ENCODE measurements around the gene CXCL5. TPM values are rescaled to one million over a fixed set of nuclear protein-coding genes. Genes with fewer than 3 reads are reported as not detected.

CXCL5 gene
- total RNA-seq, 1 experiment from 2014 or later, result 0.10 TPM

- no peaks in the 10 kb centered on the region for H3K4me1 ChIP-seq (ENCODE audit: control insufficient read depth, insufficient read depth, low read length)
- POLR2A ChIA-PET, result no interaction called here
- in situ Hi-C loops (cut with HindIII; ENCODE audit: low pct_unique_long_range_greater_than_20kb, low sequenced_read_pairs) (no loop called here), intact Hi-C loops (cut with micrococcal nuclease; ENCODE audit: unreplicated experiment) (no loop called here)
- H3K27me3 ChIP-seq (ENCODE audit: control insufficient read depth, insufficient read depth, low read length), result peaks cover 4% of the 10 kb centered on the region; the same call in 1 of the 2 replicates
- no TSS peak for BruUV-seq (replicated peaks)
- DNase-seq (ENCODE audit: low read depth, low spot score) (no peak), ATAC-seq (no peak)
- TF ChIP-seq CTCF (IDR thresholded peaks at IDR 0.05), result no peak
- TF ChIP-seq POLR2AphosphoS5 (IDR thresholded peaks at IDR 0.05; ENCODE audit: low read depth, low read length), result no peak
- TF ChIP-seq SIN3A (IDR thresholded peaks at IDR 0.05; ENCODE audit: borderline replicate concordance, insufficient read depth, low read depth, low read length), result no peak
- no peak for TF ChIP-seq TCF7L2 (IDR thresholded peaks at IDR 0.05; ENCODE audit: low read depth, low read length)
- TF ChIP-seq REST (IDR thresholded peaks at IDR 0.05; ENCODE audit: insufficient read depth in 1 of 2, low read depth in 2 of 2, low read length in 1 of 2), result no peak
- no peaks in the 10 kb centered on the region for H3K9me3 ChIP-seq (ENCODE audit: control insufficient read depth, insufficient read depth, low read depth, low read length)
- H3K36me3 ChIP-seq (ENCODE audit: control insufficient read depth, insufficient read depth, low read length), result no peaks in the 10 kb centered on the region
- CTCF ChIA-PET, result no interaction called here
- no peak overlapping the region for H3K27ac ChIP-seq (ENCODE audit: low read length)
- H3K4me3 ChIP-seq (ENCODE audit: low read depth in 2 of 2, low read length in 2 of 2), result no peak overlapping the region
Measured at GRCh38 chr4:74044677-74045076, 46.2 kb upstream of the CXCL5 start.

DNA sequence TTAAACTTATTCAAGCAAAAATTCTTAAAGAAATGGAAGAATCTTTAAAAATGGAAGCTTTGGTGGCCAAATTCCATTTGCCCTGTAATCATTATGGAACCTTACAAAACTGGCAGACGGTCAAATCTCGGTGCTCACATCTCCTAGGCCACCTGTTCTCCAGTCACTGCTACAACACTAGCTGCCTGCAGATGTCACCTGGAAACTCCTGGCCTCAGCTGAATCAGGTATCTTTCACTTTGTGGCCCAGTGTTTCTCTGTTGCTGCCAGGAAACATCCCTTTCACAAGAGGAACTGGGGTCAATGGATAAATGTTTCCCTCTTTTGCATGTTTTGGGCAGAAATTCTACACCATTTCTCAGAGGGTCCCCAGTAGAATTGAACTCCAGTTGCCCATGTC lies 44.2 kb upstream of the CXCL5 start:
- intact Hi-C loops (cut with micrococcal nuclease; ENCODE audit: unreplicated experiment), result no loop called here
- no peak for DNase-seq (ENCODE audit: low read depth, low spot score)

More for the DNA sequence above, 44.2 kb upstream of the CXCL5 start:
- in situ Hi-C loops (cut with HindIII; ENCODE audit: low pct_unique_long_range_greater_than_20kb, low sequenced_read_pairs), result no loop called here
- Histone ChIP-seq H3K27ac (ENCODE audit: low read length) (no peak overlapping the region), H3K4me3 (ENCODE audit: low read depth in 2 of 2, low read length in 2 of 2) (no peak overlapping the region), H3K36me3 (ENCODE audit: control insufficient read depth, insufficient read depth, low read length) (no peaks in the 10 kb centered on the region), H3K27me3 (ENCODE audit: control insufficient read depth, insufficient read depth, low read length) (peaks cover 4% of the 10 kb centered on the region; the same call in 1 of the 2 replicates), H3K9me3 (ENCODE audit: control insufficient read depth, insufficient read depth, low read depth, low read length) (no peaks in the 10 kb centered on the region), H3K4me1 (ENCODE audit: control insufficient read depth, insufficient read depth, low read length) (no peaks in the 10 kb centered on the region)
- no peak for ATAC-seq
- TF ChIP-seq SIN3A (IDR thresholded peaks at IDR 0.05; ENCODE audit: borderline replicate concordance, insufficient read depth, low read depth, low read length), result no peak
- TF ChIP-seq TCF7L2 (IDR thresholded peaks at IDR 0.05; ENCODE audit: low read depth, low read length), result no peak
- TF ChIP-seq POLR2AphosphoS5 (IDR thresholded peaks at IDR 0.05; ENCODE audit: low read depth, low read length), result no peak
- TF ChIP-seq REST (IDR thresholded peaks at IDR 0.05; ENCODE audit: insufficient read depth in 1 of 2, low read depth in 2 of 2, low read length in 1 of 2), result no peak
- no peak for TF ChIP-seq CTCF (IDR thresholded peaks at IDR 0.05)
- BruUV-seq (replicated peaks), result no TSS peak
- POLR2A ChIA-PET, result no interaction called here
- CTCF ChIA-PET, result no interaction called here

All from Panc1 (cell line).